ENCODE data around the gene TMSB10.

GRCh38 chr2:84942964-84943421 lies 37.5 kb downstream of the TMSB10 start:
- no peak for TF ChIP-seq CTCF (conservative IDR thresholded peaks at IDR 0.05 in 1 of 2, IDR thresholded peaks at IDR 0.05 in 1 of 2; ENCODE audit: extremely low read depth in 1 of 2, insufficient read depth in 1 of 2, low read depth in 1 of 2, low read length in 2 of 2)
- no peak for TF ChIP-seq EZH2 (IDR thresholded peaks at IDR 0.05; ENCODE audit: borderline replicate concordance, low read length)
